Breast epithelium (tissue), 4 donors: ENCODE results near the gene GLIS2. TPM values are rescaled to one million over a fixed set of nuclear protein-coding genes. Genes with fewer than 3 reads are reported as not detected.

Experiments used
- DNase-seq, 2 donors: peaks; one replicate each; pipeline ENCODE4 v3.0.0-alpha.2; 2019; ENCODE audit warnings: low spot score in 2 of 2
- H3K27ac ChIP-seq, 2 donors: fragments of 200-600 bp; sonication (generic) in 1 of 2; one replicate each; pipeline ENCODE4 v1.5.1; 2016 to 2019; ENCODE audit warnings: mild to moderate bottlenecking in 1 of 2
- H3K27me3 ChIP-seq, 2 donors: fragments of 200-600 bp; sonication (generic) in 1 of 2; one replicate each; pipeline versions ENCODE4 v1.5.1 to v1.6.0; 2017 to 2019; ENCODE audit warnings: control low read depth in 1 of 2, mild to moderate bottlenecking in 1 of 2
- H3K36me3 ChIP-seq: fragments of 200-600 bp; one replicate; pipeline ENCODE4 v1.5.1; 2019
- H3K4me1 ChIP-seq, 2 donors: fragments of 200-600 bp; sonication (generic); one replicate each; pipeline ENCODE4 v1.5.1; 2016 to 2019; ENCODE audit warnings: control low read depth in 1 of 2
- H3K4me3 ChIP-seq, 3 donors: fragments of 200-600 bp; sonication (generic); 1 replicate in 2 of 3; 2 replicates in 1 of 3; pipeline ENCODE4 v1.5.1; 2016 to 2019; ENCODE audit warnings: mild to moderate bottlenecking in 3 of 3, moderate library complexity in 2 of 3
- H3K9me3 ChIP-seq, 2 donors: fragments of 200-600 bp; sonication (generic) in 1 of 2; one replicate each; pipeline ENCODE4 v1.5.1; 2016 to 2019; ENCODE audit warnings: control low read depth in 1 of 2
- POLR2A ChIP-seq: fragments of 450-650 bp; IDR thresholded peaks from one replicate; pipeline ENCODE4 v1.6.1; 2016; ENCODE audit warnings: antibody characterized with exemption, mild to moderate bottlenecking, moderate library complexity
- POLR2AphosphoS5 ChIP-seq, 3 donors: sonication (generic); formaldehyde crosslinking; IDR thresholded peaks; one replicate each; pipeline ENCODE4 v1.6.1; 2017; ENCODE audit warnings: antibody characterized with exemption in 3 of 3
- intact Hi-C: fragments of 100-400 bp; cut with DNase I; formaldehyde crosslinking; loops from one replicate; pipeline ENCODE4 v1.15.1; 2023; ENCODE audit warnings: low total_unique reads
- total RNA-seq, 3 donors: library from RNA; depleted of rRNA; stranded (reverse); fragments of >200 nt; gene quantifications; one replicate each; pipeline ENCODE4 v1.1.0, GENCODE V29; 2016
- TF ChIP-seq, protein P1 (sequence below), 3 donors: fragments of 450-650 bp; IDR thresholded peaks; one replicate each; pipeline ENCODE4 v1.5.1; 2016 to 2017; ENCODE audit warnings: antibody characterized with exemption in 3 of 3, mild to moderate bottlenecking in 3 of 3, moderate library complexity in 3 of 3

GLIS2 gene
- total RNA-seq, 3 donors from 2014 or later: 0.96 to 3.9 (median 1.5) TPM

DNA sequence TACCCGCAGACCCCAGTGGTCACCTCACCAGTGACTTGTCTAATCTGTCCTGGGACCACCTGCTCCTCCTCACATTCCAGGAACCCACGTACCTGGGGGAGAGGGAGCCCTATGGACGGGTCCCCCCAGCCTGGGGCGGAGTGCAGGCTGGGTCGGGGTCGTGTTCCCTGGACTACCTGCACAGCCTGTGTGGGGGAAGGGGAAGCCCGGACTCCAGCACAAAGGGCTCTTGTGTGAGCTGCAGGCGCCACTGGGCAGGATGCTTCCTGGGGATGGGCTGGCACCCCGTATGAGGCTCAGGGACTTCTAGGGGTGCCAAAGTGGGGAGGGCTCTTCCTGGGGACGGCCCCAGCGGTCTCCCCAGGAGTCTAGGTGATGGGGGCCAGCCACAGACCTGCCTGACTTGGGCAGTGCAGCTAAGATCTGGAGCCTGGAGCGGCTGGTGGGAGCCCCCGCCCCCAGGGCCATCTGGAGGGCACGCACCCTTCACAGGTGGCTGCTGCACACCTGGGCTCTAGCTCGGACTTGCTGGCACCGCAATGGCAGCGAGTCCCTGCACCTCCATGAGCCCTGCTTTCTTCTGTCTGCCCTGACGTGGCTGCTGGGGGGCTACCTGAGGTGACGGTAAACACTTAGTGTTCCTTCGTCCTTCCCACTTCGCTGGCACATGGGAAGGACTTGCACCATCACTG, 63.3 kb downstream of the GLIS2 start:
- H3K27me3 ChIP-seq: no peaks in the 10 kb centered on the region
- H3K4me1 ChIP-seq: peaks cover 19 to 50% of the 10 kb centered on the region in 2 donors
- no peak for DNase-seq
- intact Hi-C loops: no loop called here
- TF ChIP-seq, protein P1, sequence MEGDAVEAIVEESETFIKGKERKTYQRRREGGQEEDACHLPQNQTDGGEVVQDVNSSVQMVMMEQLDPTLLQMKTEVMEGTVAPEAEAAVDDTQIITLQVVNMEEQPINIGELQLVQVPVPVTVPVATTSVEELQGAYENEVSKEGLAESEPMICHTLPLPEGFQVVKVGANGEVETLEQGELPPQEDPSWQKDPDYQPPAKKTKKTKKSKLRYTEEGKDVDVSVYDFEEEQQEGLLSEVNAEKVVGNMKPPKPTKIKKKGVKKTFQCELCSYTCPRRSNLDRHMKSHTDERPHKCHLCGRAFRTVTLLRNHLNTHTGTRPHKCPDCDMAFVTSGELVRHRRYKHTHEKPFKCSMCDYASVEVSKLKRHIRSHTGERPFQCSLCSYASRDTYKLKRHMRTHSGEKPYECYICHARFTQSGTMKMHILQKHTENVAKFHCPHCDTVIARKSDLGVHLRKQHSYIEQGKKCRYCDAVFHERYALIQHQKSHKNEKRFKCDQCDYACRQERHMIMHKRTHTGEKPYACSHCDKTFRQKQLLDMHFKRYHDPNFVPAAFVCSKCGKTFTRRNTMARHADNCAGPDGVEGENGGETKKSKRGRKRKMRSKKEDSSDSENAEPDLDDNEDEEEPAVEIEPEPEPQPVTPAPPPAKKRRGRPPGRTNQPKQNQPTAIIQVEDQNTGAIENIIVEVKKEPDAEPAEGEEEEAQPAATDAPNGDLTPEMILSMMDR (IDR thresholded peaks at IDR 0.05): no peak
- TF ChIP-seq POLR2A: no peak
- no peak for TF ChIP-seq POLR2AphosphoS5 (IDR thresholded peaks at IDR 0.05)
- peaks cover 4% of the 10 kb centered on the region for H3K36me3 ChIP-seq
- H3K4me3 ChIP-seq: no peak overlapping the region
- peak overlapping the region; percentile 91 to 97 for H3K27ac ChIP-seq
- H3K9me3 ChIP-seq: no peaks in the 10 kb centered on the region

DNA sequence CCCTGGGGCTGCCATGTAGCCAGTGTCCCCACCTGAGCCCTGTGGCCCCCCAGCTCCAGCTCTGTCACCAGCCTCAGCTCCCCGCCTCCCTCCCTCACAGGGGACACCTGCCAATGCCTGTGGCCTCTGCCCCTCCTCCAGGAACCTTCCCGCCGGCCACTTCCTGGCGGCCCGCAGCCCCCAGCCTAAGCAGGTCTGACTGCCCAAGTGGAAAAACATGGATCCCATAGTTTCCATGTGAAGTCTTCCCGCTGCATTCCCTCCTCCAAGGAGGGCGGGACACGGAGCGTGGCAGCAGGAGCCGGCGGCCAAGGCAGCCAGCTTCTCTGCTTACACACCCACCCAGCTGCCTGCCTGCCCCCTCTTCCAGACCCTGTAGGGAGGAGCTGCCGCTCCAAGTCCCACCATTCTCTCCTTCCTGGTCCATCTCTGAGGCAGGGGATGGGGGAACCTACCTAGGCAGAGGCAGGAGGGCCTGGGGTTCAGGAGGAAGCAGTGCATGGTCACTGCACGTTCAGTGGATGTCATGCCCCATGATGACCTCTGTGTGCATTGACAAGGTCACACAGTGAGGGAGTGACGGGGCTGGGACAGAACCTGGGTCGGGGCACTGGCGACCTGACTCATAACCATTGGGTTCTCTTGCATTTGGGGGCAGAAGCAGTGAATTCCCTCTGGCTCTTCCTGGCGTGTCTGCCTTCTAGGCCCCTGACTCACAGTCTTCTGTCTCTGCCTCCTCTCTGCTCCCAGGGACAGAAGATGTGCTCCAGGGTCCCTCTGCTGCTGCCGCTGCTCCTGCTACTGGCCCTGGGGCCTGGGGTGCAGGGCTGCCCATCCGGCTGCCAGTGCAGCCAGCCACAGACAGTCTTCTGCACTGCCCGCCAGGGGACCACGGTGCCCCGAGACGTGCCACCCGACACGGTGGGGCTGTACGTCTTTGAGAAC, 64.5 kb downstream of the GLIS2 start:
- intact Hi-C loops: no loop called here
- H3K4me1 ChIP-seq: peaks cover 20 to 51% of the 10 kb centered on the region in 2 donors
- no peaks in the 10 kb centered on the region for H3K9me3 ChIP-seq
- H3K4me3 ChIP-seq: peak overlapping the region in 1 of 3 donors; percentile 8
- peaks cover 4% of the 10 kb centered on the region for H3K36me3 ChIP-seq
- TF ChIP-seq POLR2A (no peak), POLR2AphosphoS5 (IDR thresholded peaks at IDR 0.05) (no peak)
- TF ChIP-seq, protein P1 (IDR thresholded peaks at IDR 0.05): no peak
- no peaks in the 10 kb centered on the region for H3K27me3 ChIP-seq
- peak overlapping the region in 1 of 2 donors; percentile 77 for H3K27ac ChIP-seq
- no peak for DNase-seq

DNA sequence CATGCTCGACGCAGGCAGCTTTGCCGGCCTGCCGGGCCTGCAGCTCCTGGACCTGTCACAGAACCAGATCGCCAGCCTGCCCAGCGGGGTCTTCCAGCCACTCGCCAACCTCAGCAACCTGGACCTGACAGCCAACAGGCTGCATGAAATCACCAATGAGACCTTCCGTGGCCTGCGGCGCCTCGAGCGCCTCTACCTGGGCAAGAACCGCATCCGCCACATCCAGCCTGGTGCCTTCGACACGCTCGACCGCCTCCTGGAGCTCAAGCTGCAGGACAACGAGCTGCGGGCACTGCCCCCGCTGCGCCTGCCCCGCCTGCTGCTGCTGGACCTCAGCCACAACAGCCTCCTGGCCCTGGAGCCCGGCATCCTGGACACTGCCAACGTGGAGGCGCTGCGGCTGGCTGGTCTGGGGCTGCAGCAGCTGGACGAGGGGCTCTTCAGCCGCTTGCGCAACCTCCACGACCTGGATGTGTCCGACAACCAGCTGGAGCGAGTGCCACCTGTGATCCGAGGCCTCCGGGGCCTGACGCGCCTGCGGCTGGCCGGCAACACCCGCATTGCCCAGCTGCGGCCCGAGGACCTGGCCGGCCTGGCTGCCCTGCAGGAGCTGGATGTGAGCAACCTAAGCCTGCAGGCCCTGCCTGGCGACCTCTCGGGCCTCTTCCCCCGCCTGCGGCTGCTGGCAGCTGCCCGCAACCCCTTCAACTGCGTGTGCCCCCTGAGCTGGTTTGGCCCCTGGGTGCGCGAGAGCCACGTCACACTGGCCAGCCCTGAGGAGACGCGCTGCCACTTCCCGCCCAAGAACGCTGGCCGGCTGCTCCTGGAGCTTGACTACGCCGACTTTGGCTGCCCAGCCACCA, 65.4 kb downstream of the GLIS2 start:
- intact Hi-C loops: no loop called here
- peak overlapping the region in 1 of 2 donors; percentile 77 for H3K27ac ChIP-seq

DNA sequence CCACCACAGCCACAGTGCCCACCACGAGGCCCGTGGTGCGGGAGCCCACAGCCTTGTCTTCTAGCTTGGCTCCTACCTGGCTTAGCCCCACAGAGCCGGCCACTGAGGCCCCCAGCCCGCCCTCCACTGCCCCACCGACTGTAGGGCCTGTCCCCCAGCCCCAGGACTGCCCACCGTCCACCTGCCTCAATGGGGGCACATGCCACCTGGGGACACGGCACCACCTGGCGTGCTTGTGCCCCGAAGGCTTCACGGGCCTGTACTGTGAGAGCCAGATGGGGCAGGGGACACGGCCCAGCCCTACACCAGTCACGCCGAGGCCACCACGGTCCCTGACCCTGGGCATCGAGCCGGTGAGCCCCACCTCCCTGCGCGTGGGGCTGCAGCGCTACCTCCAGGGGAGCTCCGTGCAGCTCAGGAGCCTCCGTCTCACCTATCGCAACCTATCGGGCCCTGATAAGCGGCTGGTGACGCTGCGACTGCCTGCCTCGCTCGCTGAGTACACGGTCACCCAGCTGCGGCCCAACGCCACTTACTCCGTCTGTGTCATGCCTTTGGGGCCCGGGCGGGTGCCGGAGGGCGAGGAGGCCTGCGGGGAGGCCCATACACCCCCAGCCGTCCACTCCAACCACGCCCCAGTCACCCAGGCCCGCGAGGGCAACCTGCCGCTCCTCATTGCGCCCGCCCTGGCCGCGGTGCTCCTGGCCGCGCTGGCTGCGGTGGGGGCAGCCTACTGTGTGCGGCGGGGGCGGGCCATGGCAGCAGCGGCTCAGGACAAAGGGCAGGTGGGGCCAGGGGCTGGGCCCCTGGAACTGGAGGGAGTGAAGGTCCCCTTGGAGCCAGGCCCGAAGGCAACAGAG, 66.3 kb downstream of the GLIS2 start:
- Histone ChIP-seq H3K36me3 (peaks cover 4% of the 10 kb centered on the region), H3K27ac (peak overlapping the region; percentile 38 to 77), H3K27me3 (no peaks in the 10 kb centered on the region), H3K9me3 (no peaks in the 10 kb centered on the region), H3K4me1 (peaks cover 19 to 35% of the 10 kb centered on the region in 2 donors), H3K4me3 (no peak overlapping the region)
- TF ChIP-seq, protein P1 (IDR thresholded peaks at IDR 0.05): no peak
- TF ChIP-seq POLR2AphosphoS5 (IDR thresholded peaks at IDR 0.05) (no peak), POLR2A (no peak)
- intact Hi-C loops: no loop called here
- DNase-seq: no peak

More for the DNA sequence above, 65.4 kb downstream of the GLIS2 start:
- H3K4me3 ChIP-seq: peak overlapping the region in 1 of 3 donors; percentile 8
- no peaks in the 10 kb centered on the region for H3K27me3 ChIP-seq
- peak in 1 of 2 donors; percentile 49 for DNase-seq
- H3K4me1 ChIP-seq: peaks cover 19 to 42% of the 10 kb centered on the region in 2 donors
- H3K36me3 ChIP-seq: peaks cover 4% of the 10 kb centered on the region
- TF ChIP-seq, protein P1 (IDR thresholded peaks at IDR 0.05): no peak
- no peaks in the 10 kb centered on the region for H3K9me3 ChIP-seq
